ENCODE measurements around the gene CCIN.

The CCIN gene

DNA sequence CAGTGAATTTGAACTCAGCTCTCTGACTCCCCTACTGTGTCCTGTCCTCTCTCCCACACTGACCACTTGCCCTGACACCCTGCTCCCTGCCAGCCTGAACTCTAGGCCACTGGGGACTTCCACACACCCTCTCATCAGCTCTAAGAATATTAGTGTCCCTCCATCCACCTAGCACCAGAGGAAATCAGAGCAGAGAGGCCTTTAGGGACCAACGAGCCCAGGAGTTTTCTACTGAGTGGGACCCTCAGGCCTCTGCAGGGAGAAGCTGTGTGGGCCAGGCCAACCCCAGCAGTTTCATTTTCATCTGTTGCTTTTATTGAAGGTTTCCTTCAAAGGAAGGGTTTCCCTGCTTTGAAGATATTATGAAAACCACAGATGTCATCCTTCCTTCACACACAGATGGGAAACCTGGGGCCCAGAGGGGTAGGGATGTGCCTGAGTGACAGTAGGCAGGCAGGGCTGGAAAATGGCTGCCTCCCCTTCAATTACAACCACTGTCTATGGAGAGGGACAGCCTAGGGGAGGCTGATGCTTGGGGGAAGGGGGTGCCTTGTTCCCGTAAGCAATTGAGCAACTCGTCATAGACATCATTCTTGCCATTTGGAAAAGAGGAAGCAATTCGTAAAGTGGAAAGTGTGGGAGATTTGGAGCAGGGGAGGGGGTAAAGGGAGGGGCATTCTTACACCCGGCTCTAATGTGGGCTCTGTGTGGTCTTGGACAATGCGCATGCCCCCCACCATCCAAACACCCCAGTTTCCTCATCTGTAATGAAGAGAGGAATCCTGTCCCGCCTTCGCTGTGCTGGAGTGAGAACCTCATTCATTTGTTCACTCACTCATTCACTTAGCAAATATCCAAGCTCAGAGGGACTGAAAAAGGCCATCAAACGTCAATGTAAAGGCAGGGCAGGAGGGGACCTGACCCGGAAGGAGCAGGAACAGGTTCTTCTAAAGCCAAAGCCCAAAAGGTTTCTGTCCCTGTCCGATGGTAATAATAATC, 28.8 kb upstream of the CCIN start:
- H3K27ac ChIP-seq (ENCODE audit: insufficient read depth, low read depth, low read length, poor library complexity, severe bottlenecking), result no peak overlapping the region
- H3K4me3 ChIP-seq (ENCODE audit: insufficient read depth, low read depth, low read length), result no peak overlapping the region
- H3K36me3 ChIP-seq (ENCODE audit: control insufficient read depth, insufficient read depth, low read length), result peaks cover 8% of the 10 kb centered on the region
- peaks cover 33% of the 10 kb centered on the region for H3K27me3 ChIP-seq (ENCODE audit: control insufficient read depth, insufficient read depth, low read length, poor library complexity, severe bottlenecking)
- H3K4me1 ChIP-seq (ENCODE audit: control insufficient read depth, insufficient read depth, low read length), result peaks cover 10% of the 10 kb centered on the region
- WGBS, 2 experiments, result 90% methylated on average over 11 of the region's 11 CpGs
- H3K9me3 ChIP-seq (ENCODE audit: control insufficient read depth, low read length), result no peaks in the 10 kb centered on the region

DNA sequence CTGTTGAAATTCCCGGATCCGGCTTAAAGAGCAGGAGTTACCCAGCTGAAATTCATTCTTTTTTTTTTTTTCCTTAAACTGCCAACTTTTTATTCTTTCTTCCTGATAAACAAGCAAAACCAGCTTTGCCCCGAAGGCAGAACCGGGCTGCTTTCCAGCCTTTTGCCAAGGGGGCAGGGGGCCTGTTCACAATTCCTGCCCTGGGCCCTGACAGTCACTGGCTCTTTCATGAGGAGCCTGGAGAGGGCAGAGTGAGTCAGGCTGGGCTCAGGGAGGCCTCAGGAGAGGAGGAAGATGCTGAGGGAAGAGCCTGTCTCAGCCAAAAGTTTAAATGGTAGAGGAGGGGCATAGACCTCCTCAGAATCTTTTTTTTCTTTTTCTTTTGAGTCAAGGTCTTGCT, 27.9 kb upstream of the CCIN start:
- no peak overlapping the region for H3K27ac ChIP-seq (ENCODE audit: insufficient read depth, low read depth, low read length, poor library complexity, severe bottlenecking)
- no peak overlapping the region for H3K4me3 ChIP-seq (ENCODE audit: insufficient read depth, low read depth, low read length)
- peaks cover 8% of the 10 kb centered on the region for H3K36me3 ChIP-seq (ENCODE audit: control insufficient read depth, insufficient read depth, low read length)
- H3K27me3 ChIP-seq (ENCODE audit: control insufficient read depth, insufficient read depth, low read length, poor library complexity, severe bottlenecking), result peaks cover 24% of the 10 kb centered on the region
- 77 to 78% methylated on average over 4 of the region's 4 CpGs for WGBS, 2 experiments
- H3K4me1 ChIP-seq (ENCODE audit: control insufficient read depth, insufficient read depth, low read length), result peaks cover 10% of the 10 kb centered on the region
- H3K9me3 ChIP-seq (ENCODE audit: control insufficient read depth, low read length), result no peaks in the 10 kb centered on the region

DNA sequence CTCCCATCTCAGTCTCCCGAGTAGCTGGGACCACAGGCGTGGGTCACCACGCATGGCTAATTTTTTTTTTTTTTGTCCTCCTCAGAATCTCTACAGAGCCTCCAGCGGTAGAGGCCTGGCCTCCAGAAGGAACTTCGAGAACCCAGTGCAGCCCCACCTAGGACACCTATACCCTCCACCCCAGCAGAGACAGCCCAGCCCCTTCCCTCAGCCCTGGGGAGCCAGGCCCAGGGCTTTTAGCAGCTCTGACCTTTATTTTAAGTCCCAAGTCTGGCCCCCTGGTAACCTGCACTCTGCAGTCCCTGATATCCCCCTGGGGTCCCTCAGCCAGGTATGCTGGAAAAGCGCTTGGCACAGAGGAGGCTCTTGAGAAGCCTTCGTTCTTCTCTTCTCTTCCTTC, 27.4 kb upstream of the CCIN start:
- Histone ChIP-seq H3K4me1 (ENCODE audit: control insufficient read depth, insufficient read depth, low read length) (peaks cover 10% of the 10 kb centered on the region), H3K9me3 (ENCODE audit: control insufficient read depth, low read length) (no peaks in the 10 kb centered on the region), H3K27me3 (ENCODE audit: control insufficient read depth, insufficient read depth, low read length, poor library complexity, severe bottlenecking) (peaks cover 19% of the 10 kb centered on the region), H3K36me3 (ENCODE audit: control insufficient read depth, insufficient read depth, low read length) (peaks cover 8% of the 10 kb centered on the region), H3K27ac (ENCODE audit: insufficient read depth, low read depth, low read length, poor library complexity, severe bottlenecking) (no peak overlapping the region), H3K4me3 (ENCODE audit: insufficient read depth, low read depth, low read length) (no peak overlapping the region)
- 93 to 94% methylated on average over 7 of the region's 7 CpGs for WGBS, 2 experiments

DNA sequence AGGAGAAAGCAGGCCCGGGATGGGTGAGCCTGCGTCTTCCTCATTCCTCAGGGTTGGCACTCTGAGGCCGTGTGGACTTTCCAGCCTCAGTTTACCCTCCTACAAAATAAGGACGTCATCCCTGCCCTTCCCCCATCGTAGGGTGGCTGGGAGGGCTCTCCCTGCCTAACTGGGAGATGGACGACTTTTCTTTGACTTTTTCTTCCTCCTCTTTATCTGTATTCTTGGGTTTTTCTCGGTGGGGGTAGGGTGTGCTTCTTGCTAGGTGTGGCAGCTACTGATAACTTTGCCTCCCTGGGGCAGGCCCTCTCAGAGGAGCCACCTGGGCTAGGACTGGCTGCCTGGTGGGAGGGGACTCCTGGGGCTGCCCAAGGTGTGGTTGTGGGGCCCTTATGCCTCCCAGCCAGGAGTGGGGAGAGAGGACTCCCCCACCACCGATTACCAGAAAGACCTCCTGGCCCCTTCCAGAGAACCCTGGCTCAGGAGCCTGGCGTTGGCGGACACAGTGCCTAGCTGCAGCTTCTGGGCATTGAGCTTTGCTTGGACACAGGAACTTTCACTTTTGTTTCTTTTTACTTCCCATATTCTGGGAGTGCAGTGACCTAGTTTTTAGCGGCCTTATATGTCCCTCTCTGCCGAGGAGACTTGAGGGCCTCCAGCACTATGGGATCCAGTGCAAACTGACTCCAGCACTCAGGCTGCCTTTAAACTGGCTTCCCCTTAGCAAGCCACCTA, 26.5 kb upstream of the CCIN start:
- 91 to 93% methylated on average over 12 of the region's 12 CpGs for WGBS, 2 experiments
- H3K27ac ChIP-seq (ENCODE audit: insufficient read depth, low read depth, low read length, poor library complexity, severe bottlenecking), result no peak overlapping the region
- peaks cover 6% of the 10 kb centered on the region for H3K4me1 ChIP-seq (ENCODE audit: control insufficient read depth, insufficient read depth, low read length)
- H3K4me3 ChIP-seq (ENCODE audit: insufficient read depth, low read depth, low read length), result no peak overlapping the region
- H3K27me3 ChIP-seq (ENCODE audit: control insufficient read depth, insufficient read depth, low read length, poor library complexity, severe bottlenecking), result peaks cover 10% of the 10 kb centered on the region
- H3K9me3 ChIP-seq (ENCODE audit: control insufficient read depth, low read length), result no peaks in the 10 kb centered on the region
- peaks cover 8% of the 10 kb centered on the region for H3K36me3 ChIP-seq (ENCODE audit: control insufficient read depth, insufficient read depth, low read length)

DNA sequence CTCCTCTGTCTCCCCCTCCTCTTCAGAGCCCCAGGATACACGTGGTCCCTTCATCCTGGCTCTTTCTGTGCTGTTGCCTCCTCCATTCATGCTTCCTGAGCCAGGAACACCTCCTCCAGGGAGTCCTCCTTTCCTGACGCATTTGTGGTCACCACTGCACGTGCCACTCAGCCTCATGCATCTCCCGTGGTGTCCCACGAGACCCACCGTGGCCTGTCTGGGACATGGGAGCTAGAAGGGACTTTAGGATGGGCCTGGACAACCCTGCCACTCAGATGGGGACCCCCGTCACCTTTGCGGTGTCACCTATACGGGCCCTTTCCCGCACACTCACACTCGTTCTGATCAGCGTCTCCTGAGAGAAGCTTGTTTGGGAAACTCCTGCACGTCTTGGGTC, 25.9 kb upstream of the CCIN start:
- peaks cover 3% of the 10 kb centered on the region for H3K4me1 ChIP-seq (ENCODE audit: control insufficient read depth, insufficient read depth, low read length)
- 91 to 94% methylated on average over 13 of the region's 13 CpGs for WGBS, 2 experiments
- H3K27ac ChIP-seq (ENCODE audit: insufficient read depth, low read depth, low read length, poor library complexity, severe bottlenecking), result no peak overlapping the region
- H3K36me3 ChIP-seq (ENCODE audit: control insufficient read depth, insufficient read depth, low read length), result peaks cover 8% of the 10 kb centered on the region
- H3K9me3 ChIP-seq (ENCODE audit: control insufficient read depth, low read length), result no peaks in the 10 kb centered on the region
- H3K27me3 ChIP-seq (ENCODE audit: control insufficient read depth, insufficient read depth, low read length, poor library complexity, severe bottlenecking), result peaks cover 4% of the 10 kb centered on the region
- H3K4me3 ChIP-seq (ENCODE audit: insufficient read depth, low read depth, low read length), result no peak overlapping the region

DNA sequence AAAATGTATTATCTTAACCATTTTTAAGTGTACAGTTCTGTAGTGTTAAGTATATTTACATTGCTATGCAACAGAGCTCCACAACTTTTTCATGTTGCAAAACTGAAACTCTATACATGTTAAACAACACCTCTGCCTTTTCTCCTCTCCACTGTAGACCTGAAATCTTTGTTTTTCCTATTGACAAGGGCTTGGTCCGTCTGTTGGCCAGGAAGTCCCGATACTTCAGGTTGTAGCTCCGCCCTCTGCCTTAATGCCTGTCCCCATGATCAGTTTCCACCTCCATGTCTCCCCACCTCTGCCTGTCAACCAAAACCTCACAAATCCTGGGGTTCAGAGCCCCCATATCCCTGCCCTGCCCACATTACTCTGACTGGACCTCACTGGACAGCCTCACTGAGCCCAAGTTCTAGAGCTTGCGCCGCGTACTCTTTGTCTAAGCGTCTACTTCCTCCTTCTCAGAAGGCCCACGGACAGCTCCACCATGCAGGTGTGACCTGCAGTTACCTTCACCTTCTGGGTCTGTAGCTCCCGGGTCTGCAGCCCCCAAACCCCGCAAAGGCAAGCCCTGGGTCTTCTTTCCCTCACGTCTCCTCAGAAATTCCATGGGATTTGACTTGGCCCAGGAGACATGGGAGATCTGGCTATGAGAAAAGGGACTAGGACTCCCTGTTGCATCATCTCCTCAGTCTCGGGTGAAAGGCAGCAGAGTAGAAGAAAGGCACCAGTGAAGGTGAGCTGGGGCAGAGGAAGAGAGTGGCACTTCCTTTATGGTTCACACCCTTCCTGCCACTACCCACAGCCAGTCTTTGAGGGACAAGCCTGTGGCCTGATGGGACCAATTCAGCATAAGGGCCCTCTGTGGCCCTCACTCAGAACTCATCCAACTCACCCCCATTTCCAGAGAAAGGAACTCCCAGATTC, 24.6 kb upstream of the CCIN start:
- no peaks in the 10 kb centered on the region for H3K9me3 ChIP-seq (ENCODE audit: control insufficient read depth, low read length)
- peaks cover 3% of the 10 kb centered on the region for H3K4me1 ChIP-seq (ENCODE audit: control insufficient read depth, insufficient read depth, low read length)
- H3K27ac ChIP-seq (ENCODE audit: insufficient read depth, low read depth, low read length, poor library complexity, severe bottlenecking), result no peak overlapping the region
- no peak overlapping the region for H3K4me3 ChIP-seq (ENCODE audit: insufficient read depth, low read depth, low read length)
- WGBS, 2 experiments, result 93 to 95% methylated on average over 12 of the region's 12 CpGs
- H3K36me3 ChIP-seq (ENCODE audit: control insufficient read depth, insufficient read depth, low read length), result peaks cover 8% of the 10 kb centered on the region
- no peaks in the 10 kb centered on the region for H3K27me3 ChIP-seq (ENCODE audit: control insufficient read depth, insufficient read depth, low read length, poor library complexity, severe bottlenecking)

DNA sequence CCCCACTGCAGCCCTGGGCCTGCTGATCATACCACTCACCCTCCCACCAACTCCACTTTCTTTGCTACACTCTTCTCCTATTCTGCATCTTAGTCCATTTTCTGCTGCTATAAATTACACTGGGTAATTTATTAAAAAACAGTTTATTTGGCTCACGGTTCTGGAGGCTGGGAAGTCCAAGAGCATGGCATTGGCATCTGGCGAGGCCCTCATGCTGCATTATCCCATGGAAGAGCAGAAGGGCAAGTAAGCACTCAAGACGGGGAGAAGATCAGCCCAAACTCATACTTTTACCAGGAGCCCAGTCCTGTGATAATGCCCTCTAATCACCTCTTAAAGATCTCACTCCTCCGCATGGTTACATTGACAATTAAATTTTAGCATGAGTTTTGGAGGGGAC, 23.2 kb upstream of the CCIN start:
- Histone ChIP-seq H3K4me3 (ENCODE audit: insufficient read depth, low read depth, low read length) (no peak overlapping the region), H3K9me3 (ENCODE audit: control insufficient read depth, low read length) (no peaks in the 10 kb centered on the region), H3K27ac (ENCODE audit: insufficient read depth, low read depth, low read length, poor library complexity, severe bottlenecking) (no peak overlapping the region), H3K27me3 (ENCODE audit: control insufficient read depth, insufficient read depth, low read length, poor library complexity, severe bottlenecking) (no peaks in the 10 kb centered on the region), H3K36me3 (ENCODE audit: control insufficient read depth, insufficient read depth, low read length) (peaks cover 8% of the 10 kb centered on the region), H3K4me1 (ENCODE audit: control insufficient read depth, insufficient read depth, low read length) (peaks cover 3% of the 10 kb centered on the region)
- 95 to 97% methylated on average over 4 of the region's 4 CpGs for WGBS, 2 experiments

DNA sequence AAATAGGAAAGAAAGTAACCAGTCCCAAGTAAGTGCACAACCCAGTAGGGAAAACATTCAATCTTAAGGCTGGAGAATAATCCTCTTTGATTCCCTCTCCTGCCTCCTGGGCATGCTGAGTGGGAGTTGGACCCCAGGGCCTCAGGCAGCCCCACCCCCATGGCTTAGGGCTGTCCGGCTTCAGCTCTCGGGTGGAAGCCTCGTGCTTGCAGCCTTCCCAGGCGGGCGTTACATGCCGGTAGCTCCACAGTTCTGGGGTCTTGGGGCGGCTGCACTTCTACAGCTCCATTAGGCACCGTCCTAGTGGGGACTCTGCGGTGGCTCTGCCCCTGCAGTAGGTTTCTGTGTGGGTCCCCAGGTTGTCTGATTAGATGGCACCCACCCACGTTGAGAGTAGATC, 22.5 kb upstream of the CCIN start:
- Histone ChIP-seq H3K27me3 (ENCODE audit: control insufficient read depth, insufficient read depth, low read length, poor library complexity, severe bottlenecking) (no peaks in the 10 kb centered on the region), H3K36me3 (ENCODE audit: control insufficient read depth, insufficient read depth, low read length) (peaks cover 8% of the 10 kb centered on the region), H3K4me3 (ENCODE audit: insufficient read depth, low read depth, low read length) (no peak overlapping the region), H3K4me1 (ENCODE audit: control insufficient read depth, insufficient read depth, low read length) (no peaks in the 10 kb centered on the region), H3K27ac (ENCODE audit: insufficient read depth, low read depth, low read length, poor library complexity, severe bottlenecking) (no peak overlapping the region), H3K9me3 (ENCODE audit: control insufficient read depth, low read length) (no peaks in the 10 kb centered on the region)
- 89 to 90% methylated on average over 10 of the region's 10 CpGs for WGBS, 2 experiments

DNA sequence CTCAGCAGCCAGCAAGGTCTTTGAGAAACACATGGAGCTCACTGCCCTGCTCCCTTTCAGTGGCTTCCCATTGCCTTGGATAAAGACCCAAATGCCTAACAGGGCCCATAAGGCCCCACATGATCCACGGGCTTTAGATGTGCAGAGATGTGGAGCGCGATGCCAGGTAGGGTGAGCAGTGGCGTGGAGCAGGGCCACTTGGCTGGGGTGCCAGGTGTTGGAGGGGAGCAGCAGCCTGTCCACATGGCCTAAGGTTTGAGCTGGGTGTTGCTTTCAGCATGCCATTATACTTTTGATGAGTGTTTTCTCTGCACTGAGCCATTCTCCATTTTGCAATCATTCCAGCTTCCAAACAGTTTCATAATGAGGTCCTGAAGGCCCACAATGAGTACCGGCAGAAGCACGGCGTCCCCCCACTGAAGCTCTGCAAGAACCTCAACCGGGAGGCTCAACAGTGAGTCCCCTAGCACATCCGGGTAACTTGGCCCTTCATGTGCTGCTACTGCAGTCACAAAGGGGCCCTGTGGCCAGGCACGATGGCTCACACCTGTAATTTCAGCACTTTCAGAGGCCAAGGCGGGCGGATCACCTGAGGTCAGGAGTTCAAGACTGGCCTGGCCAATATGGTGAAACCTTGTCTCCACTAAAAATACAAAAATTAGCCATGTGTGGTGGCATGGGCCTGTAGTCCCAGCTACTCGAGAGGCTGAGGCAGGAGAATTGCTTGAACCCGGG, 21.6 kb upstream of the CCIN start:
- 93 to 94% methylated on average over 14 of the region's 14 CpGs for WGBS, 2 experiments
- no peaks in the 10 kb centered on the region for H3K9me3 ChIP-seq (ENCODE audit: control insufficient read depth, low read length)
- peaks cover 8% of the 10 kb centered on the region for H3K36me3 ChIP-seq (ENCODE audit: control insufficient read depth, insufficient read depth, low read length)
- H3K27ac ChIP-seq (ENCODE audit: insufficient read depth, low read depth, low read length, poor library complexity, severe bottlenecking), result no peak overlapping the region
- no peaks in the 10 kb centered on the region for H3K4me1 ChIP-seq (ENCODE audit: control insufficient read depth, insufficient read depth, low read length)
- H3K4me3 ChIP-seq (ENCODE audit: insufficient read depth, low read depth, low read length), result no peak overlapping the region
- no peaks in the 10 kb centered on the region for H3K27me3 ChIP-seq (ENCODE audit: control insufficient read depth, insufficient read depth, low read length, poor library complexity, severe bottlenecking)

All from ectodermal cell (in vitro differentiated cells).